NCI-H446 (cell line): ENCODE results near the gene CCNJ.
"Not testable (repeated sequence)": the region's sequence is repeated elsewhere in the genome, so short reads cannot be mapped to it uniquely, and the experiment has no call there.

Experiments used
- DNase-seq, 2 experiments: peaks; one replicate each; lab custom pipeline; 2025; lab: John Stamatoyannopoulos, UW

The CCNJ gene, protein sequence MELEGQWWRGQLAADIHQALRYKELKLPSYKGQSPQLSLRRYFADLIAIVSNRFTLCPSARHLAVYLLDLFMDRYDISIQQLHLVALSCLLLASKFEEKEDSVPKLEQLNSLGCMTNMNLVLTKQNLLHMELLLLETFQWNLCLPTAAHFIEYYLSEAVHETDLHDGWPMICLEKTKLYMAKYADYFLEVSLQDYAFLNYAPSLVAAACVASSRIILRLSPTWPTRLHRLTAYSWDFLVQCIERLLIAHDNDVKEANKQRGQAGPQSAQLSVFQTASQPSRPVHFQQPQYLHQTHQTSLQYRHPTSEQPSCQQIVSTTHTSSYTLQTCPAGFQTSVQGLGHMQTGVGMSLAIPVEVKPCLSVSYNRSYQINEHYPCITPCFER

DNA sequence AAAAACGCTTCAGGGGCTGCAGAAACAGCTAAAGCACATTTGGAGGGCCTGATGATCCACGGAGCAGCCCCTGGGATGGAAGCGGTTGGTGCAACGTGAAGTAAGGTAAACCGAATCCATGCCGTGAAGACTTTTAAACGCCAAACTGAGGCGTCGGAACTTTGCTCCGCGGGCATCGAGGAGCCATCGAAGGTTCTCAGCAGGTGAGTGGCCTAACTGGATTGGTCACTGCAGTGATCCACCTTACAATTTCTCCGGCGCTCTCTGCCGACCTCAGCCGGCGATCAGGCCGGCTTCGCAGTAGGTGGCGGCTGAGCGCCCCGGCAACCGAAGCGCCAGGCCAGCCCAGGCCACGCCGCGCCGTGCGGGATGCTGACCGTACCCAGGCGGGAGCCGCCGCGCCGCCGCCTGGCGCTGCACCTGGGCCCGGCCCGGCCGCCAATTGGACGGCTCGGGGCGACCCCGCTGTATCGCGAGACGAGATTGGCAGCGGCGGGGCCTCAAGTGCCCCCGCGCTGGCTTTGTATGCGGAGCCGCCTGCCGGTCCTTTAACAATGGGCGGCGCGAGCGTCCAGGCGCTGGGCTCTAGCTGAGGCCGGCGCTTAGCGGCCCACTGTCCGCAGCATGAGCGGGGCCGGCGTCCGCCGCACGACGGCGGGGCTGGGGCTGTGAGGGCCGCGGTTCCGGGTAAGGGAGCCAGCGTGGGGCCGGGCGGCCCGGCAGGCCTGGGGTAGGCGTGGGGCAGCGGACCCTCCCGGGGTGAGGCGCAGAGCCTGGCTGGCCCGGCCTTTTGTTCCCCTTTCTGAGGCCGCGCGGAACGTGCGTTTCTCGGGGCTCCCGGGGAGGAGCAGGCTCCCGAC lies at the start of gene CCNJ:
Gene CCNJ (plus strand): TSS at position 551 of the 860 bp plus-strand sequence. CDS start 811 bp downstream, outside the sequence.
- DNase-seq: peak; percentile 15 to 82

DNA sequence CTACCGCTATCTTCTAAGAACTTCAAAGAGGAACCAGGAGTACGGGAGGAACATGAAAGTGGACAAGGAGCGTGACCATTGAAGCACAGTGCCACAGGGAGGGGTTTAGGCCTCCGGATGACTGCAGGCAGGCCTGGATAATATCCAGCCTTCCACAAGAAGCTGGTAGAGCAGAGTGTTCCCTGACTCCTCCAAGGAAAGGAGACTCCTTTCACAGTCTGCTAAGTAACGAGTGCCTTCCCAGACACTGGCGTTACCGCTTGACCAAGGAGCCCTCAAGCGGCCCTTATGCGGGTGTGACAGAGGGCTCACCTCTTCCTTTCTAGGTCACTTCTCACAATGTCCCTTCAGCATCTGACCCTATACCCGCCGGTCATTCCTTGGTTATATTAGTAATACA lies 49.0 kb upstream of the CCNJ start:
- DNase-seq: not testable (repeated sequence)

DNA sequence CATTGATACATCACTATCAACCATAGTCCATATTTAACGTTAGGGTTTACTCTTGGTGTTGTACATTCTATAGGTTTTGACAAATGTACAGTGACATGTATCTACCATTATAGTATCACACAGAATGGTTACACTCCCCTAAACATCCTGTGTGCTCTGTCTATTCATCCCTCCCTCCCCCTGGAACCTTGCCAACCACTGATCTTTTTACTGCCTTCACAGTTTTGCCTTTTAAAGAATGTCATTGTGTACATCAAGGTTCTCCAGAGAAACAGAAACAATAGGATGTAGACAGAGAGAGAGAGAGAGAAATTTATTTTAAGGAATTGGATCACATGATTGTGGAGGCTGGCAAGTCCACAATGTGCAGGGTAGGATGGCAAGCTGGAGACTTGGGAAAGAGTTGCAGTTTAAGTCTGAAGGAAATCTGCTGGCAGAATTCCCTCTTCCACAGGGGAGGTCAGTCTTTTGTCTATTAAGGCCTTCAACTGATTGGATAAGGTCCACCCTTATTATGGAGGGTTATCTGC lies 45.1 kb upstream of the CCNJ start:
- DNase-seq: no peak

DNA sequence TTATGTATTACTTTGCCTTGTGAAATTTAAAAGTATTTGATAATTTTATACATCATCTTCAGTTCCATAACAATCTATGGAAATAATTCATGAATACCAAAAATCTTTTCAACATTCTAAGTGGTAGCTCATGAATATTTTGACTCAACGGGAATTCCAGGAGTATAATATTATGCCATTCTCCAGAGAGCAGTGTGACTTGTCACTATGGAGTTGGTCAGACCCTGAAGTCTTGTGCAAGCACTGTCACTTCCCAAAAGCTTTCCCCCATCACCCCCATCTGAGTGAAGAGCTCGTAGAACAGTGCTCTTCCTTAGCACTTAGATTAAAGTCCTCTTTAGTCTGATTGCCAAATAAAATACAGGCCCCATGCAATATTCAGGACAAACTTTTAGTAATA lies 29.4 kb upstream of the CCNJ start:
- no peak for DNase-seq

DNA sequence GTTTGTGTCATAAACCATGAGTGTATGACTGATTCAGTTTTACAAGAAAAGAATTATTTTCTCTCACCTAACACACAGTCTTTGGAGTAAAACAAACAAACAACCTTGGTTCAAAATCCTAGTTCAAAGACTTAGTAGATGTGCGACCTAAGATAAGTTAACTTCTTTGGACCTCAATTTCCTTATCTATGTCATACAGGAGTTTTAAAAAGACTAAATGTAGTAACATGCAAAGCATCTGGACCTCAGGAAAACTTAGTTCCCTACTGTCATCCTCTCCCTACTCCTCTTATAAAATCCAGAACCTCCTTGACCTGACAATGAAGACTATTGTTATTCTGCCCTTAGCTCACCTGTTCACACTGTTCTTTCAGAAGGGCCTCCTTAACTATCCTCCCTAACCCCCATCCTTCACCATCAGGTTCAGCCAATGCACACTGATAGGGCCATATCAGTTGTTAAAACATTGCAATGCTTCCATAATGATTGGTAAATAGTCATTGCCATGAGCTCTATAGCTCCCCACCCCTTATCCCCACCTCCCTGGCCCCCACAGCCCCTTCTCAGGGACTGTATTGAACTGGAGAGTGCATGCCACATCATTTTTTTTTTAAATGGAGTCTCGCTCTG lies 28.8 kb upstream of the CCNJ start:
- no peak for DNase-seq

DNA sequence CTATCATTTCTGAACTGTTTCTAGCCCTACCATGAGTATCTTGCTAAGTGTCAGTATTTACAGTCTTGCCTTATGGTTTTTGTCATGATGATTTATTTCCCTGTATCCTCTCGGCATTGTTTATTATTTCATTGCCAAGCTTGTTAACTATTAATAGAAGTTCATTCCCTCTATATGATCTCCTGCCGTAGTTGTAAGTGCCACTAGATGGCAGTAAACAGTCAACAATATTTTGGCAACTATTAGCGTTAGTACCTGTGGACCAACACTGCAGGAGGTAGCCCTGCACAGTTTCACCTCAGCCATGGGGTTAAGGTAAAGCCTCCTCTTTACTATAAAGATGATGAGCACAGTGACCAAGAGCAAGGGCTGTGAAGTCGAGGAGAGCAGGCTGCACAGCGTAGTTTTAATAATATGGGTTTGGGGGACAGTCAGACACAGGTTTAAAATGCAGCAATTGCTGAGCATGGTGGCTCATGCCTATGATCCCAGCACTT lies 26.1 kb upstream of the CCNJ start:
- peak in 1 of 2 experiments; percentile 41 for DNase-seq

DNA sequence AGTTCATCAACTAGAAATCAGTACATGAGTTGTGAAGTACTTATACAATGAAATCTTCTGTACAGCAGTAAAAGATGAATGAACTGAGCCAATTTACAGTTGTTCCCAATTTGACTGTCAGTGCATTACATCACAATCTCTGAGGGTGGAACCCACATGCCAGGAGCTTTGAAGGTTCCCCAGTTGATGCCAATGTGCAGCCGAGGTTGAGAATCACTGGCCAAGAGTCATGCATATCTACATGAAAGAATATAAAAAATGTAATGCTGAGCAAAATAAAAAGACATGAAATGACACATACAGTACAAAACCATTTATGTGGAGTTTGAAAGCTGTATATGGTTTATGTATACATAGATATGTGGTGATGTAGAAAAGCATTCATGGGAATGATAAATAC lies 22.1 kb upstream of the CCNJ start:
- DNase-seq: no peak

DNA sequence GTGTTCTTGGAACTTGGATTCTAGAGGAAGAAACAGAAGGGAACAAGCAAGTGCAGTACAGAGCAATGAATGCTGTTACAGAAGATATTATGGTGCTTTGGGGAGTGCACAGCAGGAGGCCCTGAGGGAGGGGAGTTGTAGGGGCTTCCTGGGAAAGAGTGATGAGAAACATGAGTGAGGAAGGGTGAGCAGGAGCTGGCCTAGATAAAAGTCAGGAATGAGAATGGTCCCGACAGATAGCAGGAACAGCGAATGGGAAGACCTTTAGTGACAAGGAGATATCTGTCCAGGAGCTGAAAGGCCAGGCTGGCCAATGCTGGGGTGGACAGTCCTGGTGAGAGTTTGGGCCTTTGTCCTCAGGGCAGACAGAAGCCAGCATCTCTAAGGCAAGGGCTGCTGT lies 20.6 kb upstream of the CCNJ start:
- no peak for DNase-seq

DNA sequence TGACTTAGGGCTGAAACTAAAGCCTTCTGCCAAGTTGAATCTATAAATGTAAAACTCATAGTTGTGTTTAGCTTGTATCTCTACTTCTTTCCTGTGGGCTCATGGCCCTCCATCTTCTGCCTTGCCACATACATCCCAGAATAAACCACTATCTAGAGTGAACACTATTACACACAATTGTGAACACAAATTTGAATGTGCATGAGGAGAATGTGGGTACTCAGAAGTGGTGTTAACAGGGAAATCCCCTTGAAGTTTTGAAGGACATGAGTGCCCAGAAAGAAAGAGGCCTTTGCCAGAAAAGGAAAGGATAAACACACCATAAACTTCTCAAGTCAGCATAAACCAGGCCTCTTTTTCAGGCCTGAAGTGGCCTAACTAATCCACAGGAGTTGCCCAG lies 20.2 kb upstream of the CCNJ start:
- no peak for DNase-seq

DNA sequence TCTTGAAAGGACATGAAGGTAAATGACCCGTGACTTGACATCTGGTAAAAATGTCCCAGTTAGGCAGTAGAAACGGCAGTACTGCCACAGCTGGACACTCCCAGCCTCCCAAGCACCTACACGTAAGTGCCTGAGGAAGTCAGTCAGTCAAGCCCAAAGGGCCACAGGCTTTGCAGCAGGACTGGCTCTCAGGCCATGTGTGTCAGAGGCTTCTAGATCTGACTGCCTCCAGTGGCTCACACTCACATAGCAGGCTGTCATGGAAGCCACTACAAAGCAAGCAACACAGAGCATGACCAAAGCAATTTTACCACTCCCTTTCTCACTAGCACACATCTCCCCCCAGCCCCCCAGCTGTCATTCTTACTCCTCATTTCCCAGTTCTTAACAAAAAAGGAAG lies 17.8 kb upstream of the CCNJ start:
- no peak for DNase-seq

DNA sequence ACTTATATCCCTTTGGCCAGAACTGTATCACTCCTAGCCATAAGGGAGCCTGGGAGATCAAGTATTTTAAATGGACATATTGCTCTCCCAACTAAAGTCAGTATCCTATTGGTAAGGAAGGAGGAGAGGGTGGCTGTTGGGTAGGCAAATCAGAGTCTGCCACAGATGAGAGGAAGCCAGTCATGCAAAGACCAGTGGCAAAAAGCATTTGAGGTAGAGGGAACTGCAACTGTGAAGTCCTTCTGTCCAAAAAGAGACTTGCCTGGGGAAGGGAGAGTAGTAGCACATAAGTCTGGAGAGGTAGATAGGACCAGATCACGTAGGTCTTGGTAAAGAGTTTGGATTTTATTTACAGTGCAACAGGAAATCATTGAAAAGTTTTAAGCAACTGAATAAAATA lies 8.8 kb upstream of the CCNJ start:
- DNase-seq: no peak

DNA sequence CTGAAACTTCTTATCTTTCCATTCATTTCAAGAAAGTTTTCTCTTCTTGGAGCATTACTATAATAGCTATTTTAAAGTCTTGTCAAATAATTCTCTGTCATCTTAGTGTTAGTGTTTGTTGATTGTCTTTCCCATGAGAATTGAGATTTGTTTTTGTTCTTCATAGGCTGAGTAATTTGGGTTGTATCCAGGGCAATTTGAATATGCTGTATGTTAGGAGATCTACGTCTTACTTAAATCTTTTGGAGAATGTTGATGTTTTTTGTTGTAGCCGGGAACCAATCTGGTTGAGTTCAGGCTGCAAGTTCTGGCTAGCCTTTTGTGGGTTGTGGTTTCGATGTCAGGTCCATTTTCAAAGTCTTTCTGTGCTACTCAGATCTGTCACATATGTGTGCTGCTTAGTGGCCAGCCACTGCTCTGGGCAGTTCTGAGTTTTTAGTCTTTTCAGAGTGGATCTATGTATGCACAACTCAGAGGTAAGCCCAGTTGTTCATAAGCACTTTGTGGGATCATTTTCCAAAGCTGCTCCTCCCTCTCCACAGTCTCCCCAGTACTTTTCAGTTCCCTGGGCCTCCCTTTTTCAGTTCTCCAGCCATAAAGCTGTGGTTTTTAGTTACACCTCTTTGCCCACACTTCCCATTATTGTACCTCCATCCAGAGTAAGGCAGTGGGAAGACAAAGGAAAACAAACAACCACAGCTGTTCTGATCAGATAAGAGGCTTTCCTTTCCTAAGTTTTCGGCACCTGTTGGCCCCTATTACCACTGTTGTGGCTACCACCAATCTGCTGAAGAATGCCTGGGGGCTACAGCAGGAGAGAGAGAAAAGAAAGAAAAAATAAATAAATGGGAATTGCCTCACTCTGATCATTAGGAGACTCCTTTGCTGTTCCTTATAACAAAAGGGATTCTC lies 4.7 kb upstream of the CCNJ start:
- DNase-seq: no peak

DNA sequence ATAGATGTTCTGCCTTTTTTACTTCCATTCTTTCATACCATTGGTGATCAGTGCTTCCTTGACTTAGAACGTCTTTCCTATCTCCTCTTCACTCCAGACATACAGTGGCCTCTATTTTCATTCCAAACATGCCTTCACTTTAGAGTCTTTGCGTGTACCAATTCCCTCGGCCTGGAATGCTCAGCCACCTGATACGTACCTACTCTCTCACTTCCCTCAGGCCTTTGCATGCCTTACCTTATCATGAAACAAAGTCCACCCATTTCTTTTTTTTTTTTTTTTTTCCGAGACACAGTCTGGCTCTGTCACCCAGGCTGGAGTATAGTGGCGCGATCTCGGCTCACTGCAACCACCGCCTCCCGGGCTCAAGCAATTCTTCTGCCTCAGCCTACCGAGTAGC lies 2.2 kb upstream of the CCNJ start:
- no peak for DNase-seq

DNA sequence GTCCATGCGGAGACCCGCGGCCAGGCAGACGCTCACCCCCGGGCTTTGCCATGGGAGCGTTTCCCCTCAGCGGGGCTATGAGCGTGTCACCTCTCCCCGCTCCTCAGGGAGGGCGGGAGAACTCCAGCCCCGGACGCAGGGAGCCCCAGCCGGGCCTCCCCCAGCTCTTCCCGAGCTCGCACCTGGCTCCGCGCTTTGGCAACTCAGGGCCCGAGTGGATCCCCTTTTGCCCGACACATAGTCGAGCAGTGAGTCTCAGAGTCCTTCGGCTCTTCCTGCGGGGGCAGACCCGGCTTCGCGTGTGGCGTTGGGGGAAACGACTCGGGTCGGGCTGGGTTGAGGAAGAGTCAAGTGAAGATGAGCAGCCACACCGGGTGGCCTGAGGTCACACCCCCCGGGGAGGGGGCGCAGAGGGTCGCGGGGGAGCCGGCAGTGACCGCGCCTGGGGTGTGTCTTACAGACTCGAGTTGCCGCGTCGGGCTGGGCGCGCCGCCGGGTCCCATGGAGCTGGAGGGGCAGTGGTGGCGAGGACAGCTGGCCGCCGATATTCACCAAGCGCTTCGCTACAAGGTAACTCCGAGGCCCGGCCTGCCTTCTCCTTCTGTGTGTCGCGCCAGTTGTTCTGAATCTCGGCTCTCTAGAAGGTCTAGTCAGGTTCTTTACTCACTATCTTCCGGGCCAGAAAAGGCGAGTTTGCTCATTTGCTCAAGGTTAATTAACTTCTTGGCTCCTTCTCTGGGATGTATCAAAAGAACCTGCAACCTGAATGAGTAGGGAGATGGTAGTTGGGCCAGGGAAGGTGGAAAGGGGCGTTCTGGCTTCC lies 721 bp downstream of the CCNJ start:
- peak; percentile 5 to 11 for DNase-seq

DNA sequence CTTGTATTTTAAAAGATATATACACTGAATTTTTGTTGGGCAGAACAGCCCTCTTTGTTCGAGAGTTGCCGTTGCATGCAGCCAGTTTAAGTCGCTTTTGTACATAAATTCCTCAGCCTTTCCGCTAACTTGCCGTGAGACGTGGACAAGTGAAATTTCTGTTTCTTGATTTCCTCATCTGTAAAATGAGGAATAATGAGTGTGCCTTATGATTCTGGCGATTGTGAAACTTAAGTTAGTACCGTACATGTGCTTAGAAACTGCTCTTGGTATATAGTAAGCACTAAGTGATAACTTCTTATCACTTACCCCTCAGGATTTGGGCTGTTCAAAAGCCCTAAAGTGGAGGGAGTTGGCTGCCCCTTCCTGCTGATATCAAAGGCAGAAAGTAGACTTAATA lies 1.4 kb downstream of the CCNJ start:
- DNase-seq: no peak

DNA sequence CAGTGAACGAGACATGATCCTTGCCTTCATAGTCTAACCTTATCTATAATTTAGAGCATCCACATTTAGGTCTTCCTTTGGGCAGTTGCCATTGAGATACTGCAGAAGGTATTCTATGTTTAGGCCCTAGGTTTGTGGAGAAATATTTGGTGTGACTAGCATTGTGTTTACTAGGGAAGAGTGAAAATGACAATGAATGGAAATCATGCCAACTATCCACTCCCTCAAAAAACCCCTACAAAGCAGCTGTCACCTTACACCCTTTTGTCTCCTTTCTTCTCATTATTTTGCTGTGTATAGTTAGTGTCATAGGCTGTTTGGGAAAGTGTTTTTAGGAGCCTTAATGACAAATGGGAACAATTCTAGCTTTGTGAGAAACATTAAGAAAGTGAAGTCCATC lies 3.2 kb downstream of the CCNJ start:
- no peak for DNase-seq

DNA sequence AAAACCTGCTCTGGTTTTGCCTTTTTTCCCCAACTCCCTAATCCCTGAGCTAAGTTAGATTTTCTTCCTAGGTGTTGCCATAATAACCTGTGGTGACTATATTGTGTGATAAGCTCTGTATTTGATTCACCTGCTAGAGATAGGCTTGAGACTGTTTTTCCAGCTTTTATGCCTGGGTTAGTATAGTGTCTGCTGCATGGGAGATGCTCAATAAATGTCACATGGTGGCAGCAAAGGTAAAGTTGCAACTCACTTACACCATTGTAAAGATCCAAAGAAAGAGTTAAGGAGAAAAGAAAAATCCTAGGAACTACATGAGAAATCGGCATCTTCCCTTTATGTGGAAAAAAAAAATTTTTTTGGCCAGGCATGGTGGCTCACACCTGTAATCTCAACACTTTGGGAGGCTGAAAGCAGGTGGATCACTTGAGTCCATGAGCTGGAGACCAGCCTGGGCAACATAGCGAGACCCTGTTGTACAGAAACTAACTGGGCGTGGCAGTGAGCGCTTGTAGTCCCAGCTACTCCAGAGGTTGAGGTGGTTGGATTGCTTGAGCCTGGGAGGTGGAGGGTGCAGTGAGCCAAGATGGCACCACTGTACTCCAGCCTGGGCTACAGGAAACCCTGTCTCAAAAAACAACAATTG lies 3.7 kb downstream of the CCNJ start:
- no peak for DNase-seq

DNA sequence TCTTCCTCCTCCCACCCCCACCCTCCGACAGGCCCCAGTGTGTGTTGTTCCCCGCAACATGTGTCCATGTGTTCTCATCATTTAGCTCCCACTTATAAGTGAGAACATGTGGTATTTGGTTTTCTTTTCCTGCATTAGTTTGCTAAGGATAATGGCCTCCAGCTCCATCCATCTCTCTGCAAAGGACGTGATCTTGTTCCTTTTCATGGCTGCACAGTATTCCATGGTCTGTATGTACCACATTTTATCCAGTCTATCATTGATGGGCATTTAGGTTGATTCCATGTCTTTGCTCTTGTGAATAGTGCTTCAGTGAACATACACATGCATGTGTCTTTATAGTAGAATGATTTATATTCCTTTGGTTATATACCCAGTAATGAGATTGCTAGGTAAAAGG lies 4.5 kb downstream of the CCNJ start:
- DNase-seq: not testable (repeated sequence)

DNA sequence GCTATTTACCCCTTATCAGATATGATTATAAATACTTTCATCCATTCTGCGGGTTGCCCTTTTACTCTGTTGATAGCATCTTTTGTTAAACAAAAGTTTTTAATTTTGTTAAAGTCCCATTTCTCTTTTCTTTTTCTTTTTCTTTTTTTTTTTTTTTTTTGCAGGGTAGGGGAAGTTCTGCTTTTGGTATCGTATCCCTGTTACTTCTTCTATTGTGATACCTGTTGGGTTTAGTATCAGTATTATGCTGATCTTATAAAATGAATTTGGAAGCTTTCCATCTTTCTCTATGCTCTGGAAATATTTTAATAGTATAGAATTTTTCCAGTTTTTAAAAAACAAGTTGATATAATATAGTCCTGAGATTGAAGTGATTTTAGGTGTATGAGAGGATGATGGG lies 6.0 kb downstream of the CCNJ start:
- no peak for DNase-seq

DNA sequence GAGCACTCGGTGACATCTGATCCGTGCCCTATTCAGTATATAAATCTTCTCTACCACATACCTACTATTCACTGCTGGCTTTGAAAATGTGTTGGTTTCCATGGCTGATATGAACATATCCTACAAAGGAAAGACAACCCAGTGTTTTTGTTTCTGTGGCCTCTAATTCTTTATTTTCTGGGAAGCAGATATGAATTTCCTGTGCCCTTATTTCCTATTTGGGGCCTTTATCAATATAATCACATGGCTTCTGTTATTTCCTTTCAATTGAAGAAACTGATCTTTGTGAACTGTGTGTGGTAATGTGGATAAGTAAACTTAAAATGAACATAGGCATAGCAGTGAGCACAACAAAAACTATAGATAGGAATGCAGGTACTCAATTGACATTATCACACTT lies 10.6 kb downstream of the CCNJ start:
- no peak for DNase-seq
